HepG2 (cell line): Measurements from ENCODE around the gene TMC2. TPM values are rescaled to one million over a fixed set of nuclear protein-coding genes. Genes with fewer than 3 reads are reported as not detected.

Experiments
- ELF4 ChIP-seq: sonication (generic); formaldehyde crosslinking; IDR thresholded peaks from 2 replicates; pipeline ENCODE4 v1.5.0; 2020; ENCODE audit warnings: missing genetic modification reagents, mild to moderate bottlenecking, moderate library complexity, borderline replicate concordance
- FOXO1 ChIP-seq: sonication (generic); formaldehyde crosslinking; IDR thresholded peaks from 2 replicates; pipeline ENCODE4 v1.4.0; 2020; ENCODE audit warnings: missing genetic modification reagents
- MAF1 ChIP-seq: sonication (generic); formaldehyde crosslinking; IDR thresholded peaks from 2 replicates; pipeline ENCODE4 v1.5.0; 2020; ENCODE audit warnings: missing genetic modification reagents, borderline replicate concordance
- NCOA1 ChIP-seq: sonication (generic); formaldehyde crosslinking; IDR thresholded peaks from 2 replicates; pipeline ENCODE4 v1.9.0; 2021; ENCODE audit warnings: missing genetic modification reagents
- NKX3-1 ChIP-seq: sonication (generic); formaldehyde crosslinking; IDR thresholded peaks from 2 replicates; pipeline ENCODE4 v1.5.0; 2020; ENCODE audit warnings: missing genetic modification reagents
- PHB2 ChIP-seq: fragments of 450-650 bp; IDR thresholded peaks from 2 replicates; pipeline ENCODE4 v1.6.1; 2018; ENCODE audit not compliant: partially characterized antibody
- PRPF4 ChIP-seq: fragments of 200-400 bp; formaldehyde crosslinking; IDR thresholded peaks from 2 replicates; pipeline ENCODE4 v1.6.1; 2016; ENCODE audit warnings: low read length, low read depth; ENCODE audit not compliant: poor library complexity, severe bottlenecking
- SALL1 ChIP-seq: sonication (generic); formaldehyde crosslinking; IDR thresholded peaks from 2 replicates; pipeline ENCODE4 v1.8.0; 2022; ENCODE audit warnings: mild to moderate bottlenecking, missing genetic modification reagents
- SATB2 ChIP-seq: sonication (generic); formaldehyde crosslinking; IDR thresholded peaks from 2 replicates; pipeline ENCODE4 v1.5.0; 2020; ENCODE audit warnings: missing genetic modification reagents
- SIX1 ChIP-seq: sonication (generic); formaldehyde crosslinking; IDR thresholded peaks from 2 replicates; pipeline ENCODE4 v1.4.0; 2020; ENCODE audit warnings: missing genetic modification reagents, borderline replicate concordance
- TARDBP ChIP-seq: sonication (generic); formaldehyde crosslinking; IDR thresholded peaks from 2 replicates; pipeline ENCODE4 v1.8.0; 2022; ENCODE audit warnings: mild to moderate bottlenecking, missing genetic modification reagents
- ZBTB7A ChIP-seq: sonication (generic); formaldehyde crosslinking; IDR thresholded peaks from 2 replicates; pipeline ENCODE4 v1.8.0; 2022; ENCODE audit warnings: mild to moderate bottlenecking, missing genetic modification reagents
- ZNF230 ChIP-seq: sonication (generic); formaldehyde crosslinking; IDR thresholded peaks from 2 replicates; pipeline ENCODE4 v1.4.0; 2020; ENCODE audit warnings: mild to moderate bottlenecking, missing genetic modification reagents
- ZNF33A ChIP-seq: sonication (generic); formaldehyde crosslinking; IDR thresholded peaks from 2 replicates; pipeline ENCODE4 v1.5.1; 2020; ENCODE audit warnings: missing genetic modification reagents, mild to moderate bottlenecking, moderate library complexity, borderline replicate concordance
- ZNF737 ChIP-seq: sonication (generic); formaldehyde crosslinking; IDR thresholded peaks from 2 replicates; pipeline ENCODE4 v1.5.0; 2020; ENCODE audit warnings: missing genetic modification reagents, mild to moderate bottlenecking, borderline replicate concordance
- polyA plus RNA-seq, 8 experiments: library from polyadenylated mRNA; depleted of rRNA in 3 of 8; stranded (reverse) in 7 of 8; unstranded in 1 of 8; fragments of >200 nt; fragmentation: Illumina TruSeq in 4 of 8; extraction: Trizol in 4 of 8; gene quantifications; 2 replicates each; pipeline versions ENCODE4 v1.2.1 to v1.2.3, GENCODE V29; 2011 to 2016; ENCODE audit warnings: low read depth in 4 of 8, missing spikeins in 1 of 8, mixed read lengths in 1 of 8; ENCODE audit not compliant: insufficient read depth in 1 of 8
- total RNA-seq, 5 experiments: library from RNA; depleted of rRNA; stranded (reverse); fragments of >200 nt; fragmentation: Illumina TruSeq; extraction: Trizol; gene quantifications; 2 replicates each; pipeline ENCODE4 v1.2.3, GENCODE V29; 2016; ENCODE audit warnings: low read depth in 1 of 5
- TF ChIP-seq, protein P1 (sequence below): sonication (generic); formaldehyde crosslinking; IDR thresholded peaks from 2 replicates; pipeline ENCODE4 v1.4.0; 2020; ENCODE audit warnings: mild to moderate bottlenecking, missing genetic modification reagents
- TF ChIP-seq, protein P2 (sequence below): sonication (generic); formaldehyde crosslinking; IDR thresholded peaks from 2 replicates; pipeline ENCODE4 v1.4.0; 2020; ENCODE audit warnings: missing genetic modification reagents
- TF ChIP-seq, protein P3 (sequence below): sonication (generic); formaldehyde crosslinking; IDR thresholded peaks from 2 replicates; pipeline ENCODE4 v1.5.1; 2020; ENCODE audit warnings: mild to moderate bottlenecking, missing genetic modification reagents, moderate library complexity
- TF ChIP-seq, protein P4 (sequence below): sonication (generic); formaldehyde crosslinking; IDR thresholded peaks from 2 replicates; pipeline ENCODE4 v1.4.0; 2020; ENCODE audit warnings: missing genetic modification reagents

TMC2 gene
- total and polyA plus RNA-seq, 2 of the 13 experiments (the other 11 are each of a cell fraction or from before 2014, with no cell fraction given): not detected

DNA sequence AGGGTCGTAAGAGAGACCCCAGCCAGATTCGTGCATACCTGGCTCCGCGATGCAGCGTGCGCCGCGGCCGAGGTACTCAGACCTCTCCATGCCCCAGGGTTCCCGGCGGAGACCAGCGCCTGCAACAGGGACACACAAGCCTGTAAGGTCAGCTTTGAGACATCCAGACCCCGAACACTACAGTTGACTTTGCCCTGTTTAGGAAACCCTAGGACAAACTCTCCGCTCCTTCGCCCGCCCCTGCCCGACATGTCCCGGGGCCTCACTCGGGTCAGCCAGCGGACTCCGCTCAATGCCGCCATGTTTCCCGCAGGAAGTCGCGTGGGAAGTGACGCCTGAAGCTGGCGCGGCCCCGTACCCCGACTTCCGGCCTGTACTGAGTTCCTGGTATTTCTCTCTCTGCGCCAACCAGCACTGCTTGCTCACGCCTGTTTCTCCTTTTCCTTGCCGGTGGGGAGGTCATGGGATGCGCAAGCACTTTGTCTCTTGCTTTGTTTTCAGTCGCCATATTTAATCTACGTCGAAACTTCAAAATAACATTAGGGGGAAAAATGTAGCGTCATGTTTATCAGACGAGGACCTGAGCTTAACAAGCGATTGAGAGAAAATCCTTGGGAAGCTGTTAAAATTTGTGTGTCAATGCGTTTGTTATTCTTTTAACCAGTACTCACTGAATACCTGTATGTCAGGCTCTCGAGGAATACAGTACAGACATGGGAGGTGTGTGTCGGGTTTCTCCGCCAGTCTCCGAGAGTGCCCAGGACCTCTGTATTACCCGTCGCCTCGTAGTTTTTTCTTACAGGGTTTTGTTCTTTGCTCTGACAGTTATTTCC lies 127.7 kb downstream of the TMC2 start, which contains the start of gene IDH3B (continued):
- no peak for TF ChIP-seq PHB2
- peak; percentile 31; the same call in 1 of the 2 replicates for TF ChIP-seq NKX3-1 (CRISPR knock-in tag)
- no peak for TF ChIP-seq PRPF4
- peak; percentile 86; the same call in 1 of the 2 replicates for TF ChIP-seq ZNF737 (CRISPR knock-in tag)
- peak; percentile 98 for TF ChIP-seq ZNF230 (CRISPR knock-in tag)
- TF ChIP-seq, protein P1, sequence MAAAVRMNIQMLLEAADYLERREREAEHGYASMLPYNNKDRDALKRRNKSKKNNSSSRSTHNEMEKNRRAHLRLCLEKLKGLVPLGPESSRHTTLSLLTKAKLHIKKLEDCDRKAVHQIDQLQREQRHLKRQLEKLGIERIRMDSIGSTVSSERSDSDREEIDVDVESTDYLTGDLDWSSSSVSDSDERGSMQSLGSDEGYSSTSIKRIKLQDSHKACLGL (CRISPR knock-in tag): peak; percentile 80
- TF ChIP-seq SALL1 (CRISPR knock-in tag): peak; percentile 94
- TF ChIP-seq, protein P2, sequence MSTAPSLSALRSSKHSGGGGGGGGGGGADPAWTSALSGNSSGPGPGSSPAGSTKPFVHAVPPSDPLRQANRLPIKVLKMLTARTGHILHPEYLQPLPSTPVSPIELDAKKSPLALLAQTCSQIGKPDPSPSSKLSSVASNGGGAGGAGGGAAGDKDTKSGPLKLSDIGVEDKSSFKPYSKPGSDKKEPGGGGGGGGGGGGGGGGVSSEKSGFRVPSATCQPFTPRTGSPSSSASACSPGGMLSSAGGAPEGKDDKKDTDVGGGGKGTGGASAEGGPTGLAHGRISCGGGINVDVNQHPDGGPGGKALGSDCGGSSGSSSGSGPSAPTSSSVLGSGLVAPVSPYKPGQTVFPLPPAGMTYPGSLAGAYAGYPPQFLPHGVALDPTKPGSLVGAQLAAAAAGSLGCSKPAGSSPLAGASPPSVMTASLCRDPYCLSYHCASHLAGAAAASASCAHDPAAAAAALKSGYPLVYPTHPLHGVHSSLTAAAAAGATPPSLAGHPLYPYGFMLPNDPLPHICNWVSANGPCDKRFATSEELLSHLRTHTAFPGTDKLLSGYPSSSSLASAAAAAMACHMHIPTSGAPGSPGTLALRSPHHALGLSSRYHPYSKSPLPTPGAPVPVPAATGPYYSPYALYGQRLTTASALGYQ (CRISPR knock-in tag): peak; percentile 69
- peak; percentile 83 for TF ChIP-seq FOXO1 (CRISPR knock-in tag)
- TF ChIP-seq SIX1 (CRISPR knock-in tag): peak; percentile 28; the same call in 1 of the 2 replicates
- peak; percentile 99 for TF ChIP-seq TARDBP (CRISPR knock-in tag)
- no peak for TF ChIP-seq MAF1 (CRISPR knock-in tag)
- peak; percentile 87; the same call in 1 of the 2 replicates for TF ChIP-seq ELF4 (CRISPR knock-in tag)
- TF ChIP-seq NCOA1: no peak
- TF ChIP-seq, protein P3, sequence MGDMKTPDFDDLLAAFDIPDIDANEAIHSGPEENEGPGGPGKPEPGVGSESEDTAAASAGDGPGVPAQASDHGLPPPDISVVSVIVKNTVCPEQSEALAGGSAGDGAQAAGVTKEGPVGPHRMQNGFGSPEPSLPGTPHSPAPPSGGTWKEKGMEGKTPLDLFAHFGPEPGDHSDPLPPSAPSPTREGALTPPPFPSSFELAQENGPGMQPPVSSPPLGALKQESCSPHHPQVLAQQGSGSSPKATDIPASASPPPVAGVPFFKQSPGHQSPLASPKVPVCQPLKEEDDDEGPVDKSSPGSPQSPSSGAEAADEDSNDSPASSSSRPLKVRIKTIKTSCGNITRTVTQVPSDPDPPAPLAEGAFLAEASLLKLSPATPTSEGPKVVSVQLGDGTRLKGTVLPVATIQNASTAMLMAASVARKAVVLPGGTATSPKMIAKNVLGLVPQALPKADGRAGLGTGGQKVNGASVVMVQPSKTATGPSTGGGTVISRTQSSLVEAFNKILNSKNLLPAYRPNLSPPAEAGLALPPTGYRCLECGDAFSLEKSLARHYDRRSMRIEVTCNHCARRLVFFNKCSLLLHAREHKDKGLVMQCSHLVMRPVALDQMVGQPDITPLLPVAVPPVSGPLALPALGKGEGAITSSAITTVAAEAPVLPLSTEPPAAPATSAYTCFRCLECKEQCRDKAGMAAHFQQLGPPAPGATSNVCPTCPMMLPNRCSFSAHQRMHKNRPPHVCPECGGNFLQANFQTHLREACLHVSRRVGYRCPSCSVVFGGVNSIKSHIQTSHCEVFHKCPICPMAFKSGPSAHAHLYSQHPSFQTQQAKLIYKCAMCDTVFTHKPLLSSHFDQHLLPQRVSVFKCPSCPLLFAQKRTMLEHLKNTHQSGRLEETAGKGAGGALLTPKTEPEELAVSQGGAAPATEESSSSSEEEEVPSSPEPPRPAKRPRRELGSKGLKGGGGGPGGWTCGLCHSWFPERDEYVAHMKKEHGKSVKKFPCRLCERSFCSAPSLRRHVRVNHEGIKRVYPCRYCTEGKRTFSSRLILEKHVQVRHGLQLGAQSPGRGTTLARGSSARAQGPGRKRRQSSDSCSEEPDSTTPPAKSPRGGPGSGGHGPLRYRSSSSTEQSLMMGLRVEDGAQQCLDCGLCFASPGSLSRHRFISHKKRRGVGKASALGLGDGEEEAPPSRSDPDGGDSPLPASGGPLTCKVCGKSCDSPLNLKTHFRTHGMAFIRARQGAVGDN: peak; percentile 97
- peak; percentile 42; the same call in 1 of the 2 replicates for TF ChIP-seq ZBTB7A
- no peak for TF ChIP-seq ZNF33A
- TF ChIP-seq, protein P4, sequence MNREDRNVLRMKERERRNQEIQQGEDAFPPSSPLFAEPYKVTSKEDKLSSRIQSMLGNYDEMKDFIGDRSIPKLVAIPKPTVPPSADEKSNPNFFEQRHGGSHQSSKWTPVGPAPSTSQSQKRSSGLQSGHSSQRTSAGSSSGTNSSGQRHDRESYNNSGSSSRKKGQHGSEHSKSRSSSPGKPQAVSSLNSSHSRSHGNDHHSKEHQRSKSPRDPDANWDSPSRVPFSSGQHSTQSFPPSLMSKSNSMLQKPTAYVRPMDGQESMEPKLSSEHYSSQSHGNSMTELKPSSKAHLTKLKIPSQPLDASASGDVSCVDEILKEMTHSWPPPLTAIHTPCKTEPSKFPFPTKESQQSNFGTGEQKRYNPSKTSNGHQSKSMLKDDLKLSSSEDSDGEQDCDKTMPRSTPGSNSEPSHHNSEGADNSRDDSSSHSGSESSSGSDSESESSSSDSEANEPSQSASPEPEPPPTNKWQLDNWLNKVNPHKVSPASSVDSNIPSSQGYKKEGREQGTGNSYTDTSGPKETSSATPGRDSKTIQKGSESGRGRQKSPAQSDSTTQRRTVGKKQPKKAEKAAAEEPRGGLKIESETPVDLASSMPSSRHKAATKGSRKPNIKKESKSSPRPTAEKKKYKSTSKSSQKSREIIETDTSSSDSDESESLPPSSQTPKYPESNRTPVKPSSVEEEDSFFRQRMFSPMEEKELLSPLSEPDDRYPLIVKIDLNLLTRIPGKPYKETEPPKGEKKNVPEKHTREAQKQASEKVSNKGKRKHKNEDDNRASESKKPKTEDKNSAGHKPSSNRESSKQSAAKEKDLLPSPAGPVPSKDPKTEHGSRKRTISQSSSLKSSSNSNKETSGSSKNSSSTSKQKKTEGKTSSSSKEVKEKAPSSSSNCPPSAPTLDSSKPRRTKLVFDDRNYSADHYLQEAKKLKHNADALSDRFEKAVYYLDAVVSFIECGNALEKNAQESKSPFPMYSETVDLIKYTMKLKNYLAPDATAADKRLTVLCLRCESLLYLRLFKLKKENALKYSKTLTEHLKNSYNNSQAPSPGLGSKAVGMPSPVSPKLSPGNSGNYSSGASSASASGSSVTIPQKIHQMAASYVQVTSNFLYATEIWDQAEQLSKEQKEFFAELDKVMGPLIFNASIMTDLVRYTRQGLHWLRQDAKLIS (CRISPR knock-in tag): no peak; the same call in 1 of the 2 replicates
- TF ChIP-seq SATB2 (CRISPR knock-in tag): 0 out of 2 replicates have a peak, but pooled peaks have one; percentile 62
